Effector CD8-positive, alpha-beta T cell (primary cell): ENCODE data around the gene ZCCHC24.

Experiments
- DNase-seq: peaks from one replicate; lab custom pipeline; 2025; lab: John Stamatoyannopoulos, UW
- total RNA-seq, 4 experiments: gene quantifications; one replicate each; lab custom pipeline; 2026; lab: John Stamatoyannopoulos, UW

ZCCHC24 gene
- 4.6 to 13.0 (median 10.1) reads per million in 4 experiments for total RNA-seq

DNA sequence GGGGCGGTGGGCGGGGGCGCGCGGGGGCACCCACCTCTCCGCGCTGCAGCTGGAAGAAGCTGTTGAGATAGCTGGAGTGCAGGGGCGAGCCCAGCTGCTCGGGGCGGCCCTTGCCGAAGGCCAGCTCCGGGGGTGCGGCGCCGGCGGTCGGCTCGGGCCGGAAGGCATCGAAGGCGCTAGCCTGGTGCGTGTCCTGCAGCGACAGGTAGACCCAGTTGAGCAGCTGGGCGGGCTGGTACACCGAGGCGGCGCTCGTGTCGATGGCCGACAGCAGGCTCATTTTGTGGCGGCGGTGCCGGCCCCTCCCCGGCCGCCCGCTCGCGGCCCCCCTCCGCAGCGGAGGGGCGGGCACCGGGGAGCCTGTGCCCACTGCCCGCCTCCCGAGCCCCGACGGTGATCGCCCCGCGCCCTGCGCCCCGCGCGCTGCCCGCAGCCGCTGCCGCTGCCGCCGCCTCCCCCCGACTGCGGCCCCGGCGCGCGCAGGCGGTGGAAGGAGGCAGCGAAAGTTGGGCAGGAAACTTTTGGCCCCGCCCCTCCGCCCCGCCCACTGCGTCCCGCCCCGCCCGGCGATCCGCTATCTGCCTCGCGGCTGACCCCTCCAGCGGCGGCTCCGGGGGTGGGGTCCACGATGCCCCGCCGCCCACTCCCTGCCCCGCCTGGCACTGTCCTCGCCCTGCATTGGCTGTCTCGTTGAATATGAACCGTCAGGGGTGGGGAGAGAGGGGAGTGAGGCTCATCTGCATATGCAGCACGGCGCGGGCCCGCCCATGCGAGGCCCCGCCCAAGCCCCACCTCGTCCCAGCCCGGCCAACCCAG is at the start of gene ZCCHC24:
Gene ZCCHC24, minus strand, starts transcription at position 464 of the 816 bp plus-strand sequence. Its CDS starts 184 bp downstream, at position 280.
- DNase-seq: peak; percentile 91

DNA sequence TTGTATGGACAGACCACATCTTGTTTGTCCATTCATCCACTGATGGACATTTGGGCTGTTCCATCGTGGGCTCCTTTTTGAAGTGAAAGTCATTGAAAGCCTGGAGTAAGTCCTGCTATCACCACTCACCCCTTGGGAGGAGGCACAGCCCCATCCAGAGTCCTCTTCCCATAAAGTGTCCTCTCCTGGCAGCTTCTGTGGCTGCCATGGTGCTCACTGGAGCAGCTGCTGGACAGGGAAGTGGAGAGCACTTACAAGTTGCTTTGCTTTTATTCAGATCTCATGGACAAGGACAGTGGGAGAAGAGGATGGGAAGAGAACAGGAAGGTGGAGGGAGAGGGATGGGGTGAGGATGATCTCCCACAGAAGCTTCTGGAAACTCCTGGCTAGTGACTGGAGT is 48.4 kb upstream of the ZCCHC24 start:
- no peak for DNase-seq

DNA sequence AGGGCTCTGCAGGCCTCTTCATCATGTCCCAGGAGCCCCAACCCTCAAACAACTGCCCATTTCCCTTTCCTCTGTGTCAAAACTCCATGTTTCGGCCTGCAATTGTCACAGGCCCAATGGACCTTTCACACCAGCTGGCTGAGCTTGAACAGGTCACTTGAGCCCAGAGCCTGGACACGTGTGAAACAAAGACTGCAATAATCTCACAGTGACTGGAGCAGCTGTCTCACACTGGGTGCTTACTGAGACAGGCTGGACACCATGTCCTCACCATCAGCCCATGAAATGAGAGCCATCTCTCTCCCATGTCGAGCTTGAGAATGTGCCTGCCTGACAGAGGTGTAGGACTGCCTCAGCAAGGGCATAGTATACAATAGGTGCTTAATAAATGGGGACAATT is 47.4 kb upstream of the ZCCHC24 start:
- DNase-seq: no peak

DNA sequence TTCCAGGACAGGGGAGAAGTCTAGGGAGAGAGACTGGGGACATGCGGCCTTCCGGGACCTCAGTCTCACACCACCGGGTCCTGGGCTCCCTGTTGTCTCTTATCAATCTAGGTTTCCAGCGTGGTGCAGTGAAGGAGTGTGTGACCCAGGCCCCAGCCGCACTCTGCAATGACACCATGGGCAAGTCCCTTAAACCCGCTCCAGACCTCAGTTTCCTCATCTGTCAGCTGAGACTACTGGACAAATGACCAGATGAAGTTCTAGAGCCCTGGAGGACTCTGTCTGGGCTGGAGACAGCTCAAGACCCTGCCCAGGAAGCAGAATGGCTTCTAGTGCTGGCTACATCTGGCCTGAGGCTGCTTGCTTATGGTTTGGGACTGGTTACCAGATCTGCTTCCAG is 46.8 kb upstream of the ZCCHC24 start:
- no peak for DNase-seq

- no peak for DNase-seq
These were observed 45.9 kb upstream of the ZCCHC24 start for GRCh38 chr10:79491143-79491835.

DNA sequence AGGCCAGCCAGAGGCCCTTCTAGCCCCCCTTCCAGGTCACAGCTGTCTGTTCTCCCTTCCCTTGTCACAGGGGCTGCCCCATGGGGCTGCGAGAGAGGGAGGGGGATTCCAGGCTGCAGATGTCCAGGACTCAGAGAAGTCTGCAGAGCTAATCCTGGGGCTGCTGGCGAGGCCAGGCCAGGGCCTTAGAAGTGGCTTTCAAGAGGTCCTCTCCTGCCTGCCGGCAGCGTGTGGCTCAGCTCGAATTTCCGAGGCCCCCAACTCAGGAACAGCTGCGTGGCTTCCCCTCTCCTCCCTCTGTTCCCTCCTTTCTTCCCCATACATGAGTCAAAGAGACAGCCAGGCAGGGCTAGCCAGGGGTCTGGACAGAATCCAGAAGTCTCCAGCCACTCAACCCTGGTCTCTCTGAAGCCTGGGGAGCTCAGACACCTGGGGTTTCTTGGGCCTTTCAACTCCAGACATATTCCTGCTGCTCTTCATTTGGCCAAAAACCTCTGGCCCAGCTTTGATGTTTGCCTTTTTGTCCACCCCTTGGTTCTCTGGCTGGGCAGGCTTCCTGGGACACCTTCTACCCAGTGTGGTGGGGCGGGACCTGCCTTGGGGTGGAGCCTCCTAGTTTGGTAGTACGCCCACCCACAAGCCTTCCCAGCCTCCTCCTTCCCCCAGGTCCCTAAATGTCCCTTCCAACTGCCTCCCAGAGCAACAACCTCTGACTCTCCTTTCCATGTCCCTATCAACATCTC is 45.1 kb upstream of the ZCCHC24 start:
- no peak for DNase-seq

DNA sequence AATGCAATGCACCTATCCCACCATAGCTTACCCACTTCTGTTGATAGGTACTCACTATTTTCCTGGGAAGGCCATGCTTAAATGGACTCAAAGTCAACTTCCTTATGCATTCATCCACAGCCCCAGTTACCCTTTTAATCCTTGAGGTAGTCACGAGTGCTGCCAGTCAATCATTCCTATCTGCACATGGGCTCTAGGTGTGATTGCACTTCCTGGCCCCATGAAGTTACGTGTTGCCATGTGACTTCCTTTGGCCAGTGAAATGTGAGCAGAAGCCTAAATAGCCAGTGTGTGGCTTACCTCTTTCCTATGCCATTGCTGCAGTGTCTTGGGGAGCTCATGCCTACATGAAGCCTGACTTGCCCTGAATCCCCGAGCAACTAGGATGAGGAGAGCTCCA is 43.4 kb upstream of the ZCCHC24 start:
- DNase-seq: no peak

DNA sequence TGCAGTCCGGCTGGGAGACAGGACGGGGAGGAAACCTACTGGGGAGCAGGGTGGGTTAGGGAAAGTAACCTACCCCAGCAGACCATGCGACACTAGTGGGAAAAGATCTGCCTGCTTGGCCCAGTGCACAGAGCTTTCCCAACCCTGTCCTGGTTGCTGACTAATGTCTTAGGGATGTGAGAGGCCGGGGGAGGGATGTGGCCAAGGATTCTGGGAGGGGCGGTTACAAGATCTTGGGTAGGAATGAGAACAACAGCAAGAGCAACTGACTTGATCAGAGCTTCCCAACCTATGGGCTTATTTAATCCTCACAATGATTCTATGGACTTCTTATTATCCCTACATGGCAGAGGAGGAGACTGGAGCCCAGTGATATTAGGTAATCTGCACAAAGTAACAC is 42.9 kb upstream of the ZCCHC24 start:
- DNase-seq: no peak

GRCh38 chr10:79487296-79488194 is 42.1 kb upstream of the ZCCHC24 start:
- DNase-seq: no peak

GRCh38 chr10:79484476-79484875 is 39.1 kb upstream of the ZCCHC24 start:
- no peak for DNase-seq

GRCh38 chr10:79483948-79484347 is 38.5 kb upstream of the ZCCHC24 start:
- DNase-seq: no peak

- DNase-seq: no peak
These were observed 37.9 kb upstream of the ZCCHC24 start for GRCh38 chr10:79483299-79483698.

GRCh38 chr10:79482741-79483140 is 37.3 kb upstream of the ZCCHC24 start:
- DNase-seq: no peak

- DNase-seq: no peak
These were observed 36.9 kb upstream of the ZCCHC24 start for GRCh38 chr10:79482304-79482703.

GRCh38 chr10:79479283-79479909 is 34.0 kb upstream of the ZCCHC24 start:
- no peak for DNase-seq

GRCh38 chr10:79477456-79477855 is 32.0 kb upstream of the ZCCHC24 start:
- DNase-seq: no peak

DNA sequence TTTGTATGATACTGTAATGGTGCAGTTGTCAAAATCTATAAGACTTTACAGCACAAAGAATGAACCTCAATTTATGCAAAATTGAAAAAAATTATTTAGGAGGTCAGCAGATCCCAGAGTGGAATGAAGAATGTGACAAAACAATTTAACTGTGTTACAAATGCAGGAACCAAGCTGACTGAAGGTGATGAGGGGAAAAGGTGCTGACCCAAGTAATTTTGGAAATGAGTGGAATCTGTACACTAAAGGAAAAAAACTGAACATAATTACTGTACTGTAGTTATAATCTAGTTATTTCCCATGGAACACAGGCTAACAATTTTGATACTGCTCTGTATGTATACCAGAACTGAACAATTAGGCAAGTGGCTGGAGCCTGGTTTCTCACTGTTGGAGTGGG is 31.2 kb upstream of the ZCCHC24 start:
- no peak for DNase-seq

DNA sequence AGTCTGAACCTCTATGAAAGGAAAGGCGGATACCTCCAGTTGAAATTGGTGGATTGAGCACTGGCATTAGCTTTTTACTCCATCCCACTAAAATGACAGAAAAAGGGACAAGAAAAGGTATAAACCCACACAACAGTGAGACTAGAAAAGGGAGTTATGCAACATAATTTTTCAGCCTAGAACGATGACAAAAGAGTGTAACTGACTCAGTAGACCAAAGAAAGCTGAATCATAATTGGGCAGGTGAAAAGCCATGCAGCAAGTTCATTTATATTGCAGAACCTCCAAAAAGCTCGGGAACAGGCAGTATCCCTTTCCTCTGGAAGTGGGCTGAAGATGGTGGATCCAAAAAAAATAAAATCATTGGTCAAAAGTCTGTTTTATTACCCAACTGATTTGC is 30.5 kb upstream of the ZCCHC24 start:
- no peak for DNase-seq

GRCh38 chr10:79475119-79475653 is 29.8 kb upstream of the ZCCHC24 start:
- no peak for DNase-seq

GRCh38 chr10:79473496-79474095 is 28.2 kb upstream of the ZCCHC24 start:
- DNase-seq: no peak
